ENCODE measurements around the gene ERF. TPM values are rescaled to one million over a fixed set of nuclear protein-coding genes. Genes with fewer than 3 reads are reported as not detected.

Gene ERF
- total RNA-seq (17.9 TPM), polyA plus RNA-seq (50.9 TPM)

GRCh38 chr19:42254850-42255765, at the start of gene ERF:
Gene ERF, minus strand, starts transcription at chr19:42255128. Its CDS starts 129 bp downstream, at chr19:42254999.
- WGBS, result under 1% methylated on average over 75 of the region's 75 CpGs
- H3K27ac ChIP-seq (ENCODE audit: low read depth), result peak within 1 kb of the TSS; percentile 98
- peaks cover 2% of the 10 kb centered on the region for H3K4me1 ChIP-seq (ENCODE audit: insufficient read depth)
- no peaks in the 10 kb centered on the region for H3K36me3 ChIP-seq (ENCODE audit: insufficient read depth)
- DNase-seq (ENCODE audit: extremely low spot score), result no peak
- H3K4me3 ChIP-seq (ENCODE audit: low read depth, low read length), result peak within 1 kb of the TSS; percentile 94

GRCh38 chr19:42303876-42304275, 48.9 kb upstream of the ERF start:
- 86% methylated on average over 8 of the region's 8 CpGs for WGBS
- H3K27ac ChIP-seq (ENCODE audit: low read depth), result no peak overlapping the region
- DNase-seq (ENCODE audit: extremely low spot score), result no peak
- no peak overlapping the region for H3K4me3 ChIP-seq (ENCODE audit: low read depth, low read length)
- H3K4me1 ChIP-seq (ENCODE audit: insufficient read depth), result no peaks in the 10 kb centered on the region
- H3K36me3 ChIP-seq (ENCODE audit: insufficient read depth), result no peaks in the 10 kb centered on the region

- Histone ChIP-seq H3K27ac (ENCODE audit: low read depth) (no peak overlapping the region), H3K4me1 (ENCODE audit: insufficient read depth) (no peaks in the 10 kb centered on the region), H3K36me3 (ENCODE audit: insufficient read depth) (no peaks in the 10 kb centered on the region), H3K4me3 (ENCODE audit: low read depth, low read length) (peak overlapping the region; percentile 40)
- DNase-seq (ENCODE audit: extremely low spot score), result no peak
- WGBS, result 45% methylated on average over 11 of the region's 11 CpGs
Observed at GRCh38 chr19:42303101-42303464, 48.2 kb upstream of the ERF start.

GRCh38 chr19:42301646-42302203, 46.8 kb upstream of the ERF start, which contains the start of gene PRR19:
Gene PRR19, plus strand, starts transcription at chr19:42302132. Its CDS starts 7,453 bp downstream, at chr19:42309585.
- Histone ChIP-seq H3K4me1 (ENCODE audit: insufficient read depth) (no peaks in the 10 kb centered on the region), H3K27ac (ENCODE audit: low read depth) (no peak within 1 kb of the TSS), H3K4me3 (ENCODE audit: low read depth, low read length) (peak within 1 kb of the TSS; percentile 40), H3K36me3 (ENCODE audit: insufficient read depth) (no peaks in the 10 kb centered on the region)
- no peak for DNase-seq (ENCODE audit: extremely low spot score)
- WGBS, result 7% methylated on average over 21 of the region's 21 CpGs

GRCh38 chr19:42297039-42297438, 42.1 kb upstream of the ERF start:
- Histone ChIP-seq H3K36me3 (ENCODE audit: insufficient read depth) (peaks cover 2% of the 10 kb centered on the region), H3K27ac (ENCODE audit: low read depth) (no peak overlapping the region), H3K4me3 (ENCODE audit: low read depth, low read length) (no peak overlapping the region), H3K4me1 (ENCODE audit: insufficient read depth) (no peaks in the 10 kb centered on the region)
- no peak for DNase-seq (ENCODE audit: extremely low spot score)
- WGBS, result 91% methylated on average over 15 of the region's 15 CpGs

- Histone ChIP-seq H3K27ac (ENCODE audit: low read depth) (no peak overlapping the region), H3K4me3 (ENCODE audit: low read depth, low read length) (no peak overlapping the region), H3K36me3 (ENCODE audit: insufficient read depth) (peaks cover 2% of the 10 kb centered on the region), H3K4me1 (ENCODE audit: insufficient read depth) (no peaks in the 10 kb centered on the region)
- 80% methylated on average over 6 of the region's 6 CpGs for WGBS
- DNase-seq (ENCODE audit: extremely low spot score), result no peak
Observed at GRCh38 chr19:42295831-42296525, 41.0 kb upstream of the ERF start.

GRCh38 chr19:42295342-42295741, 40.4 kb upstream of the ERF start:
- Histone ChIP-seq H3K4me3 (ENCODE audit: low read depth, low read length) (no peak overlapping the region), H3K27ac (ENCODE audit: low read depth) (no peak overlapping the region), H3K36me3 (ENCODE audit: insufficient read depth) (peaks cover 2% of the 10 kb centered on the region), H3K4me1 (ENCODE audit: insufficient read depth) (no peaks in the 10 kb centered on the region)
- 73% methylated on average over 5 of the region's 5 CpGs for WGBS
- no peak for DNase-seq (ENCODE audit: extremely low spot score)

- peaks cover 2% of the 10 kb centered on the region for H3K36me3 ChIP-seq (ENCODE audit: insufficient read depth)
- H3K4me1 ChIP-seq (ENCODE audit: insufficient read depth), result no peaks in the 10 kb centered on the region
- H3K4me3 ChIP-seq (ENCODE audit: low read depth, low read length), result no peak overlapping the region
- H3K27ac ChIP-seq (ENCODE audit: low read depth), result no peak overlapping the region
- 79% methylated on average over 24 of the region's 24 CpGs for WGBS
- no peak for DNase-seq (ENCODE audit: extremely low spot score)
Observed at GRCh38 chr19:42294471-42295137, 39.7 kb upstream of the ERF start.

GRCh38 chr19:42293948-42294347, 39.0 kb upstream of the ERF start:
- no peak for DNase-seq (ENCODE audit: extremely low spot score)
- H3K36me3 ChIP-seq (ENCODE audit: insufficient read depth), result peaks cover 5% of the 10 kb centered on the region
- no peaks in the 10 kb centered on the region for H3K4me1 ChIP-seq (ENCODE audit: insufficient read depth)
- no peak overlapping the region for H3K27ac ChIP-seq (ENCODE audit: low read depth)
- 92% methylated on average over 15 of the region's 15 CpGs for WGBS
- no peak overlapping the region for H3K4me3 ChIP-seq (ENCODE audit: low read depth, low read length)

- H3K36me3 ChIP-seq (ENCODE audit: insufficient read depth), result peaks cover 8% of the 10 kb centered on the region
- 82% methylated on average over 17 of the region's 17 CpGs for WGBS
- H3K27ac ChIP-seq (ENCODE audit: low read depth), result no peak overlapping the region
- no peaks in the 10 kb centered on the region for H3K4me1 ChIP-seq (ENCODE audit: insufficient read depth)
- H3K4me3 ChIP-seq (ENCODE audit: low read depth, low read length), result no peak overlapping the region
- no peak for DNase-seq (ENCODE audit: extremely low spot score)
Observed at GRCh38 chr19:42293540-42293939, 38.6 kb upstream of the ERF start.

GRCh38 chr19:42292963-42293362, 38.0 kb upstream of the ERF start:
- H3K36me3 ChIP-seq (ENCODE audit: insufficient read depth), result peaks cover 11% of the 10 kb centered on the region
- WGBS, result 90% methylated on average over 14 of the region's 14 CpGs
- H3K27ac ChIP-seq (ENCODE audit: low read depth), result no peak overlapping the region
- H3K4me1 ChIP-seq (ENCODE audit: insufficient read depth), result no peaks in the 10 kb centered on the region
- no peak for DNase-seq (ENCODE audit: extremely low spot score)
- no peak overlapping the region for H3K4me3 ChIP-seq (ENCODE audit: low read depth, low read length)

GRCh38 chr19:42292042-42292960, 37.4 kb upstream of the ERF start:
- Histone ChIP-seq H3K27ac (ENCODE audit: low read depth) (no peak overlapping the region), H3K36me3 (ENCODE audit: insufficient read depth) (peaks cover 13% of the 10 kb centered on the region), H3K4me1 (ENCODE audit: insufficient read depth) (no peaks in the 10 kb centered on the region), H3K4me3 (ENCODE audit: low read depth, low read length) (no peak overlapping the region)
- WGBS, result 84% methylated on average over 27 of the region's 27 CpGs
- DNase-seq (ENCODE audit: extremely low spot score), result no peak
